Erythroblast (primary cell): ENCODE results near the gene OSBPL10.

ENCODE experiments used
- GATA1 ChIP-seq: IDR thresholded peaks from 2 replicates; pipeline ENCODE4 v1.6.1; 2011; ENCODE audit warnings: low read depth, mild to moderate bottlenecking, control low read depth, low read length, moderate library complexity
- POLR2A ChIP-seq: IDR thresholded peaks from 2 replicates; pipeline ENCODE4 v1.6.1; 2011; ENCODE audit warnings: mild to moderate bottlenecking, low read length

DNA sequence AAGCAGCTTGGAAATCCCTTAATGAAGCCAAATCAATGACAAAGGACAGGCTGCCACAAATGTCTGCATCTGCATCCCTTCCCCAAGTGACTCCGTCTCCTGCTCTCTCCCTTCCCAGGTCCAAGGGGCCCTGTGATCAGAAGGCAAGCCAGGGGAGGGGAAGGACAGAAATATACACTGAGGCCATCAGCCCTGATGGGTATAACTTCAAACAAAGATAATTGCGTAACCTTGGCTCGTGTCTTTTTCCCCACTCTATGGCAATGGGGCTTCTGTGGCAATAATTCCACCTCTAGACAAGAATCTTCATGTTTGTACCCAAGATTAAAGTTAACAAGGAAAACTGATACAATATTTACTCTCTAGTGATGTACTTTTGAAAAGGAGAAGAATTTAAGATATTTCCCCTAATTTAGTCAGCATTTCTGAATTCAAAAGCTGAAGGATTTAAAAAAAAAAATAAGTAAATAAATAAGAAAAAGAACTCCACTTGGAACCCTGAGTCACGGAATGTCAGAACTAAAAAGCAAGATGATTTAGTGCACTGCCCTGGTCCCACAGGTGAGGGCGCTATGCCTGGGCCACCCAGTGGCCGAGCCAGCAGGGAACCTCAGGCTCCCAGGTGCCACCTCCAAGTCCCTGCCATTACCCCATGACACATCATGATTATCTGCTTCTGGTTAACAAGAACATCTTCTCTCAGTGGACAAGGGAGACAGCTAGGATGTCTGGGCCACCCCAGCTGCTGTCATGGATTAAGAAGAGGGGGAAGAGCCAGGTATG is 293.9 kb downstream of the OSBPL10 start:
- TF ChIP-seq POLR2A (no peak), GATA1 (no peak)
